ENCODE data around the gene MEIS2.

DNA sequence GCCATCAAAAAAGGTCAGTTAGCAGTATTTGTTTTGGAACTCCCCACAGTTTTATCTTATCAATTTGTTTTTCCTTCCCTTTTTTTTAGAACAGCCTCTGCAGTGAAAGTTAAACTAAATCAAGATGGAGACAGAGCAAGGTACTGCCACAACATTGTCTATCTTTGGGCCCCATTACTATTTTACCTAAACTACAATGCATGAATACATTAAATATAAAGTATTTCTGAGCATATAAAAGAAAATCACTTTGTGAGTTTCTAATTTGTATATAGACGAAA is 139.5 kb downstream of the MEIS2 start:
- TF ChIP-seq ESRRA (IDR thresholded peaks at IDR 0.05; ENCODE audit: borderline replicate concordance, low read length): no peak
- TF ChIP-seq RARB (CRISPR knock-in tag; IDR thresholded peaks at IDR 0.05): no peak
- TF ChIP-seq, protein P1, sequence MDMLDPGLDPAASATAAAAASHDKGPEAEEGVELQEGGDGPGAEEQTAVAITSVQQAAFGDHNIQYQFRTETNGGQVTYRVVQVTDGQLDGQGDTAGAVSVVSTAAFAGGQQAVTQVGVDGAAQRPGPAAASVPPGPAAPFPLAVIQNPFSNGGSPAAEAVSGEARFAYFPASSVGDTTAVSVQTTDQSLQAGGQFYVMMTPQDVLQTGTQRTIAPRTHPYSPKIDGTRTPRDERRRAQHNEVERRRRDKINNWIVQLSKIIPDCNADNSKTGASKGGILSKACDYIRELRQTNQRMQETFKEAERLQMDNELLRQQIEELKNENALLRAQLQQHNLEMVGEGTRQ (IDR thresholded peaks at IDR 0.05): no peak
- TF ChIP-seq POLR2A (IDR thresholded peaks at IDR 0.05; ENCODE audit: low read length): no peak
- no peak for TF ChIP-seq ZFP36 (IDR thresholded peaks at IDR 0.05; ENCODE audit: borderline replicate concordance, partially characterized antibody)
- no peak for TF ChIP-seq CTCF (IDR thresholded peaks at IDR 0.05)
- TF ChIP-seq ELK1 (IDR thresholded peaks at IDR 0.05; ENCODE audit: low read depth, low read length): no peak
- no peak for TF ChIP-seq CEBPB (IDR thresholded peaks at IDR 0.05)
- TF ChIP-seq EP300 (IDR thresholded peaks at IDR 0.05): no peak
- no peak for TF ChIP-seq MYC (IDR thresholded peaks at IDR 0.05; ENCODE audit: borderline replicate concordance, low read length)
